ENCODE measurements around the gene TSHZ2.

DNA sequence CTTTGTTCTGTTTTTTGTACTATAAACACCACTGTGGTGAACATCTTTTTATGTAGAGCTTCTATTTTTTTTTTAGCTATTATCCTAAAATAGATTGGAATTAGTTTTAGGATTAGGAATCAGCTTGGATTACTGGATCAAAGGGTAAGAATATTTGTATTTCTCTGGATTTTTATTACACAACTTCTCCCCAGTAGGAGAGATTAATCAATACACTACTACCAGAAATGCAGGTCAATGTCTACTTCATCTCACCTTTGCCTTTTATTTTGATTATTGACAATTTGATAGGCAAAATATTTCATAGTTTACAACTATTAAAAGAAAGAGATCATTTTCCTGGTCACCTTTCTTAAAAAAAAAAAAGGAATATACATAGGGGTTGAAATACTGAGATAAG lies 191.9 kb downstream of the TSHZ2 start:
- TF ChIP-seq POLR2AphosphoS5 (IDR thresholded peaks at IDR 0.05) = no peak
- TF ChIP-seq, protein P1, sequence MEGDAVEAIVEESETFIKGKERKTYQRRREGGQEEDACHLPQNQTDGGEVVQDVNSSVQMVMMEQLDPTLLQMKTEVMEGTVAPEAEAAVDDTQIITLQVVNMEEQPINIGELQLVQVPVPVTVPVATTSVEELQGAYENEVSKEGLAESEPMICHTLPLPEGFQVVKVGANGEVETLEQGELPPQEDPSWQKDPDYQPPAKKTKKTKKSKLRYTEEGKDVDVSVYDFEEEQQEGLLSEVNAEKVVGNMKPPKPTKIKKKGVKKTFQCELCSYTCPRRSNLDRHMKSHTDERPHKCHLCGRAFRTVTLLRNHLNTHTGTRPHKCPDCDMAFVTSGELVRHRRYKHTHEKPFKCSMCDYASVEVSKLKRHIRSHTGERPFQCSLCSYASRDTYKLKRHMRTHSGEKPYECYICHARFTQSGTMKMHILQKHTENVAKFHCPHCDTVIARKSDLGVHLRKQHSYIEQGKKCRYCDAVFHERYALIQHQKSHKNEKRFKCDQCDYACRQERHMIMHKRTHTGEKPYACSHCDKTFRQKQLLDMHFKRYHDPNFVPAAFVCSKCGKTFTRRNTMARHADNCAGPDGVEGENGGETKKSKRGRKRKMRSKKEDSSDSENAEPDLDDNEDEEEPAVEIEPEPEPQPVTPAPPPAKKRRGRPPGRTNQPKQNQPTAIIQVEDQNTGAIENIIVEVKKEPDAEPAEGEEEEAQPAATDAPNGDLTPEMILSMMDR (IDR thresholded peaks at IDR 0.05) = no peak
- no peak for TF ChIP-seq POLR2A (IDR thresholded peaks at IDR 0.05)
- TF ChIP-seq EP300 (IDR thresholded peaks at IDR 0.05) = no peak
